Right forelimb (tissue), 1 donor: ENCODE measurements around the gene ADGRG3.

Experiments used
- DNase-seq: peaks from one replicate; pipeline ENCODE4 v3.0.0-alpha.2; 2018

The ADGRG3 gene

DNA sequence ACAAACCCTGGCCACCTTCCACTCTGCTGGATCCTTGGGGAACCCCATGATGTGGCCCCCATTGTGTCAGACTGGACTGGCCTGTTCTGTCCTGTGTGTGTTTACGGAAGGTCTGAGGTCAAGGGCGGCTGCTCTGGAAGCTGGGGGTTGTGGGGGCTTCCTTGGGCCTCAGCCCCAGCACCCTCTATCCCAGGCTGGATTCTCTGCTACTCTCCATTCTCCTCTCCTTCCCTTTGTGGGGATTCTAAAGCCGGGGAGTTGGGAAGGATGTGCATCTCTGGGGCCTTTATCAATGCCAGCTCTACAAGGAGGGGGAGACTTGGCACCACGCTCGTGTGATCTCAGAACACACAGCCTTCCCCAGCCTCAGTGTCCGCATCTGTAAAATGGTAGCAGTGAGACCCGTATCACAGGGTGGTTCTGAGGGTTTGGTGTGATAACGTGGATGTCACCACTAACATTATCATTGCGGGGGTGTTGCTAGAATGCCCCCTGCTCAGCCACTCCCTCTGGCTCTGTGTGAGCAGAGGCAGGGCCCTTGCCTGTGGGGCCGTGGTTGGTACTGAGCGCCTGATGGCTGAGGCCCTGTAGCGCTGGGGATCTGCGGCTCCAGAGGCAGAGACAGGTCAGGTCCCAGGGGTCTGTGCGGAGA lies 21.6 kb upstream of the ADGRG3 start:
- no peak for DNase-seq

- no peak for DNase-seq
These were observed 20.8 kb upstream of the ADGRG3 start for GRCh38 chr16:57647136-57647875.

GRCh38 chr16:57648125-57648524 lies 20.0 kb upstream of the ADGRG3 start:
- DNase-seq: no peak

- peak; percentile 89 for DNase-seq
These were observed 19.3 kb upstream of the ADGRG3 start for GRCh38 chr16:57648581-57649442.

- no peak for DNase-seq
These were observed 18.7 kb upstream of the ADGRG3 start for GRCh38 chr16:57649443-57649751.

GRCh38 chr16:57649846-57650245 lies 18.3 kb upstream of the ADGRG3 start:
- no peak for DNase-seq

DNA sequence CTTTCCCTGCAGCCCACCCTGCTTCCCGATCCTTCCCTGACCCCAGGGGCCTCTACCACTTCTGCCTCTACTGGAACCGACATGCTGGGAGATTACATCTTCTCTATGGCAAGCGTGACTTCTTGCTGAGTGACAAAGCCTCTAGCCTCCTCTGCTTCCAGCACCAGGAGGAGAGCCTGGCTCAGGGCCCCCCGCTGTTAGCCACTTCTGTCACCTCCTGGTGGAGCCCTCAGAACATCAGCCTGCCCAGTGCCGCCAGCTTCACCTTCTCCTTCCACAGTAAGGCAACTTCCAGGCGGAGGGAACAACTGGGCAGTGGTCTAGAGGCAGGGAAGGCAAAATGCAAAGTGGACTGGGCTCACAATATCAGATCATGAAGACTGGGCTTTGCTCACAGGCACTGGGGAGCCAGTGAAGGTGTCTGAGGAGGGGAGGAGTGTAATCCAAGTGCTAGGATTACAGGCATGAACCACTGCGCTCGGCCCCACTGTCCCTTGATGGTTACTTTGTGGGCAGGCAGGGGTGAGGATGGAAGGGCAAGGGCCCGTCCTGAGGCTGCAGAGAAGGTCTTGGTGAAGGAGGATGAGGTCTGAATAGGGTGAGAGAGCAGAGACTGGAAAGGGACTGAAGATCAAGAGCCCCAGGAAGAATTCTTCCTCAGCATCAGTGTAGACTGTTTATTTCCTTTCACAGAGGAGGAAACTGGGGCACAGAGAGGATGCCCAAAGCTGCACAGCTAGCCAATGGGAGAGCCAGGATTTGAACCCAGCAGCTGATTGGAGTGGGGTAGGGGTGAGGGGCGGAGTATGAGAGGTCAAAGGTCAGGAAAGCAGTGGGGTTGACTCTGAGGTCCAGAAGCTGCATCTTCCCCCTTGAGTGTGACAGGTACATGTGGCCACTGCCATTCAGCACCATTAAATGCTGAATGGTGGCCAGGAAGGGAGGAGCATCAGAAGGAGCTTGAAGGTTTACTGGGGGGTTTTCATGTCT lies 16.5 kb upstream of the ADGRG3 start:
- no peak for DNase-seq

GRCh38 chr16:57652695-57653471 lies 15.2 kb upstream of the ADGRG3 start:
- DNase-seq: no peak

DNA sequence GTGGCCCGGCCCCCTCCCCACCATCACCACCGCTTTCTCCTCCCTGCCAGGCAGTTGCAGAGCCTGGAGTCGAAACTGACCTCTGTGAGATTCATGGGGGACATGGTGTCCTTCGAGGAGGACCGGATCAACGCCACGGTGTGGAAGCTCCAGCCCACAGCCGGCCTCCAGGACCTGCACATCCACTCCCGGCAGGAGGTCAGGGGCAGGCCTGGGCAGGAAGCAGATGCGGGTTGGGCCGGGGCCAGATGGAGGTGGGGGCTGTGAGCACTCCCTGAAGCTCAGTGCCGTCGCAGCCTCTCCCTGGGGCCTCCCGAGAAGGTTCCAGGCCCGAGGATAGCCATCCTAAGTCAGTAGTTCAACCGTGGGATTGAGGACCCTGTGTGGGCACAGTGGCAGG lies 14.2 kb upstream of the ADGRG3 start:
- no peak for DNase-seq

DNA sequence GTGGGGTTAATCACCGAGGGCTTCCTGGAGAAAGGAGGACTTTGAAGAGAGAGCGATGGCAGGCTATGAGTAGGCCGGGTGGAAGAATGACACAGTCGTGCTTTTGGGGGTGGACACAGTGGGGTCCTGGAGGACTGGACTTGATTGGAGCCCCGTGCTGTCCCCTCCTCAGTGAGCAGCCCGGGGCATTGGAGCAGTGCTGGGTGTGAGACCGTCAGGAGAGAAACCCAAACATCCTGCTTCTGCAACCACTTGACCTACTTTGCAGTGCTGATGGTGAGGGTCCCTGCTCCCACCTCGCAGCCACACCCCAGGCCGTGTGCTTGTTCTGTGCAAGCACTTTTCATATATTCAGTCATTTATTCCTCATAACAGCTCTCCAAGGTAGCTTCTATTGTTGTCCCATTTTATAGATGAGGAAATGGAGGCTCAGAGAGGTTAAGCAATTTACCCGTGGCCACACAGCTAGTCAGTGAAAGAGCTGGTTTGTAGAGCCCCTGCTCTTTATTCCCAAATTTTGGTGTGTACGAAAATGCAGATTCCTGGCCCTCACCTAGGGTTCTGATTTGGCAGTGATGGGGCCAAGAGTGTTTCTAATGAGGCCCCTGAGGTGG lies 11.7 kb upstream of the ADGRG3 start:
- DNase-seq: no peak

GRCh38 chr16:57657228-57657627 lies 10.9 kb upstream of the ADGRG3 start:
- DNase-seq: no peak

DNA sequence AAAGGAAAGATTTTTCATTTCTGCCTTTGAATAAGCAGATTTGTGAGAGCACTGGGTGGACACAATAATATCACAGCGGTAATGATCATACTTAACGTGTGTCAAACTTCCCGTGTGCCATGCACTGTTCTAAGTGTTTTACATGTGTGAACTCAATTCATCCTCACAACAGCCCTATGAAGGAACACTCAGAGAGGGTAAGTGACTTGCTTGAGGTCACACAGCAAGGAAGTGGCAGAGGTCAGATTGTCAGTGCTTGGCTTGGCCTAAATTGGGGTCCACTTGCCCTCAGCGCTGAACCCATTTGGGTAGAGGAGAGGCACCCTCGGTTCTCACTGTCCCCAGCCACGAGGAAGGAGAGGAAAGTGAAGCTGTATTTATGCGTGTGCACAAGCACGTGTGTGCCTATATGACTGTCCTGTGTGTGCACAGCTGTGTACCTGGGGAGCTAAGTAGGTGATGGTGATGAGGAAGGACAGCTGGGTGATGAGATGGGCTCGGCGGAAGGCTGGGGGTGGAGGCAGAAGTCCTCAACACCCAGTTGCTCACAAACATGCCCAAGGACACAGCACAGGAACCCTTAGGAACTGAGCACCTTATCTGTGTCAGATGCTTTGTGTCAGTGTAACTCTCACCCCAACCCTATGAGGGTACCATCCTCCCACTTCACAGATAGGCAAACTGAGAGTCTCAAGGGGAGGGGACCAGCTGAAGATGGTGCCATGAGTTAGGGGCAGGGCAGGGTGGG lies 9.8 kb upstream of the ADGRG3 start:
- no peak for DNase-seq

DNA sequence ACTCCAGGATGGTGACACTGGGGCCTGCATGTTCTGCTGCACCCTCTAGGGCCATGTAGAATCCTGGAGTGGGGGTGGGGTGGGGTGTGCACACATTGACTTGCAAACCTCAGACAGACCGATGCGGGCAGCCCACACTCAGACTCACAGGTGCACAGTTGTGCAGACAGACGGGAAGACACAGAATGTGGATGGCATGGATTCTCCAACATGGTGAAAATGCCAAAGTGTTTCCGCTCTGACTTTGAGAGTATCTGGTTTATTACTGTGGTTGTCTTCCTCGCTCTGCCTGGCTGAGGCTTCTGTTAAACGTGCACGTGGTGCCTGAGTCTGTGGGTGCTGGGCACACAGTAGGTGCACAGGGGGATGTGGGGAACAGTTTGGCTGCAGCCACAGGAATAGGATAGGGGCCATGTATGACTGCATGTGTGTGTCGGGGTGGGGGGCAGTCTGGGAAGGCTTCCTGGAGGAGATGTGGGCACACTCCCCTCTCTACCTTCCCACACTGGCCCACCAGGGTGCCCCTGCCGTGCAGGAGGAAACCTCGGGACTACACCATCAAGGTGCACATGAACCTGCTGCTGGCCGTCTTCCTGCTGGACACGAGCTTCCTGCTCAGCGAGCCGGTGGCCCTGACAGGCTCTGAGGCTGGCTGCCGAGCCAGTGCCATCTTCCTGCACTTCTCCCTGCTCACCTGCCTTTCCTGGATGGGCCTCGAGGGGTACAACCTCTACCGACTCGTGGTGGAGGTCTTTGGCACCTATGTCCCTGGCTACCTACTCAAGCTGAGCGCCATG lies 9.0 kb upstream of the ADGRG3 start:
- DNase-seq: no peak

GRCh38 chr16:57660715-57661463 lies 7.2 kb upstream of the ADGRG3 start:
- no peak for DNase-seq

DNA sequence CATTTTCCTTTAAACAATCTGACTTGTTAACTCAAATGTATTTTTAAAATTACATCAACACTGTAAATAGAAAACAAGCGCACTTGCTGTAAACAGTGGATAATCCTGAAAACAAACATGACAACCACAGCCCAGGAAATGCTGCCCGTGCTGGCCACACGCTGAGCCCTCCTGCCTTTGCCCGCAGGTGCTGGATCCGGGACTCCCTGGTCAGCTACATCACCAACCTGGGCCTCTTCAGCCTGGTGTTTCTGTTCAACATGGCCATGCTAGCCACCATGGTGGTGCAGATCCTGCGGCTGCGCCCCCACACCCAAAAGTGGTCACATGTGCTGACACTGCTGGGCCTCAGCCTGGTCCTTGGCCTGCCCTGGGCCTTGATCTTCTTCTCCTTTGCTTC lies 6.6 kb upstream of the ADGRG3 start:
- no peak for DNase-seq

- DNase-seq: no peak
These were observed 5.9 kb upstream of the ADGRG3 start for GRCh38 chr16:57661936-57662906.

DNA sequence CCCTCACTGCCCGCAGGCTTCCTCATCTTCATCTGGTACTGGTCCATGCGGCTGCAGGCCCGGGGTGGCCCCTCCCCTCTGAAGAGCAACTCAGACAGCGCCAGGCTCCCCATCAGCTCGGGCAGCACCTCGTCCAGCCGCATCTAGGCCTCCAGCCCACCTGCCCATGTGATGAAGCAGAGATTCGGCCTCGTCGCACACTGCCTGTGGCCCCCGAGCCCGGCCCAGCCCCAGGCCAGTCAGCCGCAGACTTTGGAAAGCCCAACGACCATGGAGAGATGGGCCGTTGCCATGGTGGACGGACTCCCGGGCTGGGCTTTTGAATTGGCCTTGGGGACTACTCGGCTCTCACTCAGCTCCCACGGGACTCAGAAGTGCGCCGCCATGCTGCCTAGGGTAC lies 4.7 kb upstream of the ADGRG3 start:
- no peak for DNase-seq
